KMS-11 (cell line): Measurements from ENCODE around the gene GLI1.

Experiments used
- H2AFZ ChIP-seq: fragments of 200-600 bp; sonication (generic); 2 replicates; pipeline ENCODE4 v1.6.1; 2016; ENCODE audit warnings: antibody characterized with exemption, mixed run types, low read depth
- H3K27ac ChIP-seq: fragments of 200-600 bp; sonication (generic); 2 replicates; pipeline ENCODE4 v1.6.1; 2016; ENCODE audit warnings: mild to moderate bottlenecking, mixed run types
- H3K27me3 ChIP-seq: fragments of 200-600 bp; sonication (generic); 2 replicates; pipeline ENCODE4 v1.6.1; 2017; ENCODE audit warnings: mild to moderate bottlenecking, low read depth, mixed run types, moderate library complexity; ENCODE audit not compliant: insufficient read depth
- H3K36me3 ChIP-seq: fragments of 200-600 bp; sonication (generic); 2 replicates; pipeline ENCODE4 v1.6.1; 2017; ENCODE audit warnings: mild to moderate bottlenecking, mixed run types; ENCODE audit not compliant: insufficient read depth
- H3K4me1 ChIP-seq: fragments of 200-600 bp; sonication (generic); 2 replicates; pipeline ENCODE4 v1.6.1; 2016; ENCODE audit warnings: mild to moderate bottlenecking, low read depth, mixed run types; ENCODE audit not compliant: poor library complexity, severe bottlenecking
- H3K4me2 ChIP-seq: fragments of 200-600 bp; sonication (generic); 2 replicates; pipeline ENCODE4 v1.7.0; 2016; ENCODE audit warnings: mild to moderate bottlenecking, mixed run types
- H3K4me3 ChIP-seq: fragments of 200-600 bp; sonication (generic); IDR thresholded peaks from 2 replicates; pipeline ENCODE4 v1.6.1; 2017; ENCODE audit warnings: low read depth, low read length, mixed read lengths; ENCODE audit not compliant: insufficient read depth
- H3K79me2 ChIP-seq: fragments of 200-600 bp; sonication (generic); 2 replicates; pipeline ENCODE4 v1.6.1; 2016; ENCODE audit warnings: low read depth, mixed run types; ENCODE audit not compliant: insufficient read depth
- H3K9ac ChIP-seq: fragments of 200-600 bp; sonication (generic); 2 replicates; pipeline ENCODE4 v1.6.1; 2016; ENCODE audit warnings: mild to moderate bottlenecking, mixed run types
- H4K20me1 ChIP-seq: fragments of 200-600 bp; sonication (generic); 2 replicates; pipeline ENCODE4 v1.6.1; 2016; ENCODE audit warnings: mild to moderate bottlenecking, mixed run types; ENCODE audit not compliant: insufficient read depth
- TF ChIP-seq, protein P1 (sequence below): fragments of 200-600 bp; sonication (generic); conservative IDR thresholded peaks from 2 replicates; pipeline ENCODE4 v1.6.1; 2017; ENCODE audit warnings: low read depth, mild to moderate bottlenecking, antibody characterized with exemption, low read length, moderate library complexity, mixed read lengths

The GLI1 gene

DNA sequence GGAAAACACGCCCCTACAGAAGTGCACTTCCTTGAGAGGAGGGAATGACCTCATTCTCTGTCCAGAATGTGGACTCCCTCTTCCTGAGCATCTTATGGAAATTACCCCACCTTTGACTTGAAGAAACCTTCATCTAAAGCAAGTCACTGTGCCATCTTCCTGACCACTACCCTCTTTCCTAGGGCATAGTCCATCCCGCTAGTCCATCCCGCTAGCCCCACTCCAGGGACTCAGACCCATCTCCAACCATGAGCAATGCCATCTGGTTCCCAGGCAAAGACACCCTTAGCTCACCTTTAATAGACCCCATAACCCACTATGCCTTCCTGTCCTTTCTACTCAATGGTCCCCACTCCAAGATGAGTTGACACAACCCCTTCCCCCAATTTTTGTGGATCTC, 9.5 kb upstream of the GLI1 start:
- Histone ChIP-seq H3K36me3 (no peaks in the 10 kb centered on the region), H3K79me2 (no peaks in the 10 kb centered on the region), H3K27ac (no peak overlapping the region), H3K4me2 (no peak overlapping the region), H3K9ac (no peak overlapping the region), H2AFZ (no peak overlapping the region), H3K27me3 (no peaks in the 10 kb centered on the region), H4K20me1 (no peaks in the 10 kb centered on the region), H3K4me1 (peaks cover 30% of the 10 kb centered on the region), H3K4me3 (no peak overlapping the region)
- TF ChIP-seq, protein P1, sequence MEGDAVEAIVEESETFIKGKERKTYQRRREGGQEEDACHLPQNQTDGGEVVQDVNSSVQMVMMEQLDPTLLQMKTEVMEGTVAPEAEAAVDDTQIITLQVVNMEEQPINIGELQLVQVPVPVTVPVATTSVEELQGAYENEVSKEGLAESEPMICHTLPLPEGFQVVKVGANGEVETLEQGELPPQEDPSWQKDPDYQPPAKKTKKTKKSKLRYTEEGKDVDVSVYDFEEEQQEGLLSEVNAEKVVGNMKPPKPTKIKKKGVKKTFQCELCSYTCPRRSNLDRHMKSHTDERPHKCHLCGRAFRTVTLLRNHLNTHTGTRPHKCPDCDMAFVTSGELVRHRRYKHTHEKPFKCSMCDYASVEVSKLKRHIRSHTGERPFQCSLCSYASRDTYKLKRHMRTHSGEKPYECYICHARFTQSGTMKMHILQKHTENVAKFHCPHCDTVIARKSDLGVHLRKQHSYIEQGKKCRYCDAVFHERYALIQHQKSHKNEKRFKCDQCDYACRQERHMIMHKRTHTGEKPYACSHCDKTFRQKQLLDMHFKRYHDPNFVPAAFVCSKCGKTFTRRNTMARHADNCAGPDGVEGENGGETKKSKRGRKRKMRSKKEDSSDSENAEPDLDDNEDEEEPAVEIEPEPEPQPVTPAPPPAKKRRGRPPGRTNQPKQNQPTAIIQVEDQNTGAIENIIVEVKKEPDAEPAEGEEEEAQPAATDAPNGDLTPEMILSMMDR = no peak

DNA sequence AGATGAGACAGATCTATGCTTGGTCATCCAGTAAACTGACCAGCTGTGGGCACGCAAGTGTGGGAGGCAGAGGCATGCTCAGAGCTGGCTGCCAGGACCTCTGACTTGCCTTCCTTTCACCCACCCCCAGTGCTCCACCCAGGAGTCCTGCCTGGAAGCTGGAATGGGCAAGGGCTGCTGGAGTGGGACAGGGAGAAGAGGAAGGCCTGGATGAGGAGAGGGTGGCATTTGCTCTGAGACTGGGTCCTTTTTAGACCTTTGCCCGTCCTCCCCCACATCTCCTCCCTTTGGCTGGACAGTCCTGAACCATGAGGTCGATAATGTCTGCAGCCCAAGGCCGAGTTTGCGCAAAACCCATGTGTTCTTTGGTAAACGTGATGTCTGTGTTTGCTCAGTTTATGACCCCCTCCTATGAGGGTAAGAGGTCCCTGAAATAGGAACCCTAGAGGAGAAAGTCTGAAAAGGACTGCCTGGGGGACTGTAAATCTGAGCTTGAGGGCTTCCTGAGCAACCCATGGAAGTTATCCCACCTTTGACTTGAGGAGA, 8.3 kb upstream of the GLI1 start:
- no peak overlapping the region for H3K9ac ChIP-seq
- no peaks in the 10 kb centered on the region for H3K79me2 ChIP-seq
- no peak overlapping the region for H2AFZ ChIP-seq
- no peak overlapping the region for H3K27ac ChIP-seq
- no peak overlapping the region for H3K4me3 ChIP-seq
- TF ChIP-seq, protein P1 = no peak
- no peaks in the 10 kb centered on the region for H4K20me1 ChIP-seq
- H3K27me3 ChIP-seq = no peaks in the 10 kb centered on the region
- no peak overlapping the region for H3K4me2 ChIP-seq
- H3K4me1 ChIP-seq = peaks cover 39% of the 10 kb centered on the region
- H3K36me3 ChIP-seq = no peaks in the 10 kb centered on the region

DNA sequence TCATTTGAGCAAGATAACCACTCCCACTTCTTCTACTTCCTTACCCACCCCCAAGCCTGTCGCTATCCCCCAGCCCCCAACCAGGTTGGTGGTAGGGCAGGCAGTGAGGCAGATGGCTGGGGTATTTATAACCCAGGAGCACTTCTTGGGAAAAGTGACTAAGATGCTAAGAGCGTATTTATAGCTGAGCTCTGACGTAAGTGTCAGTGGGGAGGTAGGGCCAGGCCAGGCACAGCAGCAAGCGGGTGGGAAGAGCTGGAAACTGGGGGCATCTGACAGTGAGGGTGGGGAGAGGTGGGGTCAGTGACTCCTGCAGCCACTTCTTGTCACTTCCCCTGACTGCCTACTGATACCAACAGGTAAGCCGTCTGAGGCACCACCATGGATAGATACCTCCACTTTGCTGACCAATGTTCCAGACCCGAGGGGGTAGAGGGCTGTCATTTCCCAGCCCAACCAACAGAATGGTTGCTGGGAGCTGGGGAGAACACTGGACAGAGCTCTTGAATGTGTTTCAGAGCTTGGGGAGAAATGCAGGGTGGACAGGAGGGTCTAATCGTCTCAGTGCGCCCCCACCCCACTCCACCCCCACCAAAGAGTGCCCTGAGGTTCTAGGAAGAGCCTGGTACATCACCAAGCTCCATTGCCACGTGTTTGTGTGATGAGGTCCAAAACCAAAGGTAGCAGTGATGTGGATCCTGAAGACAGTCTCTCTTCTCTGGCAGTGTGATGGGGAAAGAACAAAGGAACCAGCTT, 7.2 kb upstream of the GLI1 start:
- TF ChIP-seq, protein P1 = no peak
- H3K4me3 ChIP-seq = no peak overlapping the region
- H3K27ac ChIP-seq = no peak overlapping the region
- H3K79me2 ChIP-seq = no peaks in the 10 kb centered on the region
- H3K36me3 ChIP-seq = no peaks in the 10 kb centered on the region
- no peaks in the 10 kb centered on the region for H3K27me3 ChIP-seq
- no peaks in the 10 kb centered on the region for H4K20me1 ChIP-seq
- no peak overlapping the region for H3K9ac ChIP-seq
- peaks cover 49% of the 10 kb centered on the region for H3K4me1 ChIP-seq
- peak overlapping the region; percentile 35; the same call in 1 of the 2 replicates for H2AFZ ChIP-seq
- H3K4me2 ChIP-seq = peak overlapping the region; percentile 10; the same call in 1 of the 2 replicates

DNA sequence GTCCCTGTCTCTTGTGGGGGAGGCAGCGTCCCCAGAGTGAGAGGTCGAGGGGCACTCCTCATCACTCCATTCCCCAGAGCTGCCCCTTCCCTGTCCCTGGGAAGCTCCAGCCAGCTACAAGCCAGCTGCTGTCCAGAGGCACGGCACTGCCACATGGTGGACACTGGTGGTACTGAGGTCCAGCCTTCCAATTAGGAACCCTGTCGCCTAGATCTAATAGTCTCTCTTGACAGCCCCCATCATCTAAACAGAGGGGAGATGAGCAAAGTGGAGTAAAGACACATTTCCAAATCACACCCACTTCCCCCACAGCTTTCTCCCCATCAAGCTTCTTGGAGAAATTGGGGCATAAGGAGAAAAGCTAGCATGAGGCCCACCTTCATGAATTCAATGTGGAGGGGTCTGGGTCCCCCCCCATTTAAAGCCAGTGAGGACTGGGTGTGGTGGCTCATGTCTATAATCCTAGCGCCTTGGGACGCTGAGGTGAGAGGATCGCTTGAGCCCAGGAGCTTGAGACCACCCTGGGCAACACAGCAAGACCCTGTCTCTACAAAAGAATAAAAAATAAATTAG, 6.6 kb upstream of the GLI1 start:
- no peaks in the 10 kb centered on the region for H4K20me1 ChIP-seq
- no peaks in the 10 kb centered on the region for H3K79me2 ChIP-seq
- H3K9ac ChIP-seq = no peak overlapping the region
- H3K36me3 ChIP-seq = no peaks in the 10 kb centered on the region
- peaks cover 56% of the 10 kb centered on the region for H3K4me1 ChIP-seq
- H2AFZ ChIP-seq = peak overlapping the region; percentile 35; the same call in 1 of the 2 replicates
- no peaks in the 10 kb centered on the region for H3K27me3 ChIP-seq
- no peak overlapping the region for H3K4me3 ChIP-seq
- H3K4me2 ChIP-seq = peak overlapping the region; percentile 10; the same call in 1 of the 2 replicates
- no peak overlapping the region for H3K27ac ChIP-seq
- TF ChIP-seq, protein P1 = peak; percentile 99
